Measurements from ENCODE around the gene BHLHE41. TPM values are rescaled to one million over a fixed set of nuclear protein-coding genes. Genes with fewer than 3 reads are reported as not detected.

BHLHE41 gene
- total and polyA plus RNA-seq, 4 donors = 0.17 to 0.29 (median 0.23) TPM; not detected in 1

- Histone ChIP-seq H3K9ac (ENCODE audit: low read depth in 1 of 2, low read length in 2 of 2) (no peak overlapping the region), H3K27ac (ENCODE audit: low read depth in 1 of 2, low read length in 2 of 2) (peak overlapping the region; percentile 92 to 93), H3K4me3 (ENCODE audit: low read depth in 1 of 3, low read length in 3 of 3) (peak overlapping the region in 2 of 3 donors; percentile 52 to 59), H3K36me3 (ENCODE audit: control insufficient read depth in 4 of 4, insufficient read depth in 3 of 4, low read depth in 1 of 4, low read length in 3 of 4) (no peaks in the 10 kb centered on the region), H3K4me1 (ENCODE audit: control insufficient read depth in 4 of 4, insufficient read depth in 4 of 4, low read length in 3 of 4) (peaks cover 6 to 17% (median 11%) of the 10 kb centered on the region in 4 donors), H3K27me3 (ENCODE audit: control insufficient read depth in 4 of 4, insufficient read depth in 4 of 4, low read length in 3 of 4) (no peaks in the 10 kb centered on the region), H3K9me3 (ENCODE audit: control insufficient read depth in 4 of 4, low read length in 3 of 4) (no peaks in the 10 kb centered on the region)
- WGBS = 29% methylated on average over 6 of the region's 6 CpGs
- DNase-seq (ENCODE audit: low spot score) = no peak
- peak in 1 of 2 donors; percentile 24 for TF ChIP-seq HNF4A (conservative IDR thresholded peaks at IDR 0.05)
- no peak for TF ChIP-seq GABPA (IDR thresholded peaks at IDR 0.05 in 1 of 2, conservative IDR thresholded peaks at IDR 0.05 in 1 of 2)
- peak; percentile 11 to 30 for TF ChIP-seq RXRA (IDR thresholded peaks at IDR 0.05)
- peak; percentile 5 for TF ChIP-seq SP1 (IDR thresholded peaks at IDR 0.05)
- no peak for TF ChIP-seq CTCF (IDR thresholded peaks at IDR 0.05; ENCODE audit: low read depth, low read length, missing input control)
- peak in 1 of 2 donors; percentile 63 for TF ChIP-seq EGR1 (IDR thresholded peaks at IDR 0.05; ENCODE audit: low read depth in 2 of 2)
- TF ChIP-seq FOXA2 (IDR thresholded peaks at IDR 0.05) = no peak
- TF ChIP-seq HNF4G (IDR thresholded peaks at IDR 0.05) = no peak
- TF ChIP-seq NR2F2 (IDR thresholded peaks at IDR 0.05) = no peak
Observed at GRCh38 chr12:26113181-26113654, 11.6 kb downstream of the BHLHE41 start.

- Histone ChIP-seq H3K4me3 (ENCODE audit: low read depth in 1 of 3, low read length in 3 of 3) (no peak overlapping the region), H3K36me3 (ENCODE audit: control insufficient read depth in 4 of 4, insufficient read depth in 3 of 4, low read depth in 1 of 4, low read length in 3 of 4) (no peaks in the 10 kb centered on the region), H3K9me3 (ENCODE audit: control insufficient read depth in 4 of 4, low read length in 3 of 4) (no peaks in the 10 kb centered on the region), H3K9ac (ENCODE audit: low read depth in 1 of 2, low read length in 2 of 2) (no peak overlapping the region), H3K27me3 (ENCODE audit: control insufficient read depth in 4 of 4, insufficient read depth in 4 of 4, low read length in 3 of 4) (no peaks in the 10 kb centered on the region), H3K27ac (ENCODE audit: low read depth in 1 of 2, low read length in 2 of 2) (no peak overlapping the region), H3K4me1 (ENCODE audit: control insufficient read depth in 4 of 4, insufficient read depth in 4 of 4, low read length in 3 of 4) (peaks cover 6 to 17% (median 11%) of the 10 kb centered on the region in 4 donors)
- WGBS = 86% methylated on average over 8 of the region's 8 CpGs
- no peak for TF ChIP-seq FOXA2 (IDR thresholded peaks at IDR 0.05)
- no peak for TF ChIP-seq ATF3 (IDR thresholded peaks at IDR 0.05)
- TF ChIP-seq GABPA (IDR thresholded peaks at IDR 0.05 in 1 of 2, conservative IDR thresholded peaks at IDR 0.05 in 1 of 2) = no peak
- no peak for TF ChIP-seq MAX (IDR thresholded peaks at IDR 0.05)
- TF ChIP-seq RXRA (IDR thresholded peaks at IDR 0.05) = no peak
- TF ChIP-seq REST (IDR thresholded peaks at IDR 0.05) = no peak
- TF ChIP-seq RAD21 (IDR thresholded peaks at IDR 0.05) = no peak
- no peak for TF ChIP-seq SP1 (IDR thresholded peaks at IDR 0.05)
- no peak for TF ChIP-seq FOXA1 (IDR thresholded peaks at IDR 0.05)
- TF ChIP-seq HNF4G (IDR thresholded peaks at IDR 0.05) = no peak
- DNase-seq (ENCODE audit: low spot score) = no peak
Observed at GRCh38 chr12:26112703-26113147, 12.1 kb downstream of the BHLHE41 start.

Data from liver (tissue), 9 donors.